Heart left ventricle (tissue), 16 donors: ENCODE data around the gene MOV10. TPM values are rescaled to one million over a fixed set of nuclear protein-coding genes. Genes with fewer than 3 reads are reported as not detected.
"Not testable (repeated sequence)": the region's sequence is repeated elsewhere in the genome, so short reads cannot be mapped to it uniquely, and the experiment has no call there.

Experiments
- ATAC-seq, 4 donors: fragments of 200-7000 bp; cut with Tn5 transposase; one replicate each; pipeline ENCODE4 v1.9.1; 2020 to 2022; ENCODE audit warnings: moderate library complexity in 4 of 4, mild to moderate bottlenecking in 3 of 4, moderate number of reproducible peaks in 1 of 4
- DNase-seq, 5 donors: peaks; one replicate each; pipeline ENCODE4 v3.0.0-alpha.2; 2020
- H3K27ac ChIP-seq, 12 donors: fragments of 200-600 bp; sonication (generic) in 4 of 12; one replicate each; pipeline versions ENCODE4 v1.5.0 to v1.8.0; 2016 to 2022; ENCODE audit warnings: mild to moderate bottlenecking in 2 of 12
- H3K27me3 ChIP-seq, 9 donors: fragments of 200-600 bp; sonication (generic) in 2 of 9; one replicate each; pipeline versions ENCODE4 v1.5.1 to v1.8.0; 2016 to 2022; ENCODE audit warnings: mild to moderate bottlenecking in 3 of 9
- H3K36me3 ChIP-seq, 9 donors: fragments of 200-600 bp; sonication (generic) in 2 of 9; one replicate each; pipeline versions ENCODE4 v1.5.0 to v1.8.0; 2018 to 2022; ENCODE audit warnings: mild to moderate bottlenecking in 2 of 9
- H3K4me1 ChIP-seq, 12 donors: fragments of 200-600 bp; sonication (generic) in 4 of 12; one replicate each; pipeline versions ENCODE4 v1.5.0 to v1.8.0; 2016 to 2022; ENCODE audit warnings: mild to moderate bottlenecking in 3 of 12
- H3K4me3 ChIP-seq, 12 donors: fragments of 200-600 bp; sonication (generic) in 4 of 12; one replicate each; pipeline versions ENCODE4 v1.5.0 to v1.8.0; 2017 to 2022; ENCODE audit warnings: mild to moderate bottlenecking in 9 of 12, moderate library complexity in 4 of 12
- H3K9me3 ChIP-seq, 12 donors: fragments of 200-600 bp; sonication (generic) in 4 of 12; one replicate each; pipeline versions ENCODE4 v1.5.0 to v1.8.0; 2016 to 2022; ENCODE audit warnings: mild to moderate bottlenecking in 1 of 12
- POLR2A ChIP-seq, 2 donors: fragments of 450-650 bp; IDR thresholded peaks; one replicate each; pipeline ENCODE4 v1.6.1; 2017; ENCODE audit warnings: antibody characterized with exemption in 2 of 2, mild to moderate bottlenecking in 2 of 2, moderate library complexity in 2 of 2
- WGBS, 4 donors: extraction: QIAGEN DNeasy Blood & Tissue Kit in 2 of 4; methylation state at CpG; one replicate each; pipeline versions ENCODE4 v1.1.5 to v1.1.7; 2013 to 2018; 5-methylcytosine and 5-hydroxymethylcytosine counted together
- intact Hi-C, 10 donors: fragments of 100-400 bp; cut with DNase I; formaldehyde crosslinking; loops; one replicate each; pipeline versions ENCODE4 v1.11.1 to v1.14.2; 2022
- polyA plus RNA-seq, 2 donors: library from polyadenylated mRNA; stranded (reverse); fragments of 200-250 nt; gene quantifications; one replicate each; pipeline ENCODE4 v1.2.3, GENCODE V29; 2013
- total RNA-seq, 9 donors: library from RNA; depleted of rRNA in 2 of 9; stranded (reverse); fragments of >200 nt in 2 of 9; fragmentation: NEBNext Ultra II Directional in 3 of 9; extraction: Animal tissue kit (Norgen Biotek cat#: 25700) in 3 of 9; gene quantifications; one replicate each; pipeline versions ENCODE4 v1.1.0 to v1.2.4, GENCODE V29; 2016 to 2023
- TF ChIP-seq, protein P1 (sequence below), 12 donors: fragments of 200-600 bp; sonication (generic) in 4 of 12; IDR thresholded peaks; one replicate each; pipeline versions ENCODE4 v1.5.0 to v1.8.0; 2018 to 2022; ENCODE audit warnings: antibody characterized with exemption in 12 of 12, mild to moderate bottlenecking in 5 of 12
- donor health status: ischemic (EF 13 %, LVEDD 7.1; RV severe dilation, severe dysfunction).
- donor health status: healthy with polysubstance abuse.
- donor health status: DM: no; HTN: yes; CAD: no.
- donor health status: DM: no; HTN: no; CAD: no.
- donor health status: ischemic (EF 25% LVEDD 6.9; RV normal size, moderate dysfunction).
- donor health status: ischemic (EF 25% LVEDD 5.7; RV mildly dilated, moderate dysfunction).
- donor health status: healthy.
- donor health status: DM: yes; HTN: yes; CAD: no.
- donor health status: ischemic (EF 35%, LVEDD 5.7; RV mildly dilated, moderate dysfunction).
- donor health status: nonischemic (EF 11% LVEDD 7.7; RV severe dilation, severe dysfunction).
- donor health status: DM: yes; HTN: yes; CAD: no.
- donor health status: PGD.
- donor health status: ischemic (EF 29% LVEDD 5.4; RV normal size, mild dysfunction).
- donor health status: nonischemic (EF 23%, LVEDD 6.1; RV moderate dilation, normal function).

The MOV10 gene
- total and polyA plus RNA-seq, 11 donors, result 7.5 to 43.6 (median 13.3) TPM

DNA sequence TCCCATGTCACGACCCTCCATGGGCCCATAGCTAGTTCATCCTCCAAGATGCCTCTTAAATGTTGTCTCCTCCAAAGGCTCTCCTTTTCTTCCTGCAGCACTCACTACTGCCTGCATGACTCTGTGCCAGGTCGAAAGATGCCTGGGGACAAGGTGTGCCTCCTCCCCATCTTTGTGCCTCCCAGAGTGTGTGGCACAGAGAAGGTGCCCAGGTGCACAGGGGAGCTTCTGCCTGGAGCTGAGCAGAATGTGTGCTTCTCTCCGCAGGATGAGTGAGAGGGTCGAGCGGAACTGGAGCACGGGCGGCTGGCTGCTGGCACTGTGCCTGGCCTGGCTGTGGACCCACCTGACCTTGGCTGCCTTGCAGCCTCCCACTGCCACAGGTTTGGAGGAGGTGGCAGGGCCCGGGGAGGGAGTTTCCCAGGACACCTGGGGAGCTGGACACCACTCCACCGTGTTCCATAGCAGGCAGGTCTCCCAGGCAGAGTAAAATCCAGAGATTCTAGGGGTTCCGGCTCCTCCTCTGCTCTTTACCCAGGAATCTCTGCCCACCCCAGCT, 47.6 kb downstream of the MOV10 start:
- Histone ChIP-seq H3K4me3 (peak overlapping the region in 1 of 12 donors; percentile 34), H3K4me1 (peaks cover 0 to 21% (median 10%) of the 10 kb centered on the region in 12 donors), H3K27me3 (peaks cover 0 to 12% (median 0%) of the 10 kb centered on the region in 9 donors), H3K9me3 (no peaks in the 10 kb centered on the region), H3K36me3 (no peaks in the 10 kb centered on the region), H3K27ac (no peak overlapping the region)
- TF ChIP-seq, protein P1, sequence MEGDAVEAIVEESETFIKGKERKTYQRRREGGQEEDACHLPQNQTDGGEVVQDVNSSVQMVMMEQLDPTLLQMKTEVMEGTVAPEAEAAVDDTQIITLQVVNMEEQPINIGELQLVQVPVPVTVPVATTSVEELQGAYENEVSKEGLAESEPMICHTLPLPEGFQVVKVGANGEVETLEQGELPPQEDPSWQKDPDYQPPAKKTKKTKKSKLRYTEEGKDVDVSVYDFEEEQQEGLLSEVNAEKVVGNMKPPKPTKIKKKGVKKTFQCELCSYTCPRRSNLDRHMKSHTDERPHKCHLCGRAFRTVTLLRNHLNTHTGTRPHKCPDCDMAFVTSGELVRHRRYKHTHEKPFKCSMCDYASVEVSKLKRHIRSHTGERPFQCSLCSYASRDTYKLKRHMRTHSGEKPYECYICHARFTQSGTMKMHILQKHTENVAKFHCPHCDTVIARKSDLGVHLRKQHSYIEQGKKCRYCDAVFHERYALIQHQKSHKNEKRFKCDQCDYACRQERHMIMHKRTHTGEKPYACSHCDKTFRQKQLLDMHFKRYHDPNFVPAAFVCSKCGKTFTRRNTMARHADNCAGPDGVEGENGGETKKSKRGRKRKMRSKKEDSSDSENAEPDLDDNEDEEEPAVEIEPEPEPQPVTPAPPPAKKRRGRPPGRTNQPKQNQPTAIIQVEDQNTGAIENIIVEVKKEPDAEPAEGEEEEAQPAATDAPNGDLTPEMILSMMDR (IDR thresholded peaks at IDR 0.05), result no peak
- no peak for TF ChIP-seq POLR2A (IDR thresholded peaks at IDR 0.05)
- DNase-seq, result no peak
- ATAC-seq, result no peak
- intact Hi-C loops, result loop anchor here in 1 of 10 donors (10.0 kb wide), 1 partner anchor 143 kb away; no protein-coding TSS in a partner anchor
- WGBS, 4 donors, result 50 to 62% (median 53%) methylated on average over 9 to 10 of the region's 10 CpGs

DNA sequence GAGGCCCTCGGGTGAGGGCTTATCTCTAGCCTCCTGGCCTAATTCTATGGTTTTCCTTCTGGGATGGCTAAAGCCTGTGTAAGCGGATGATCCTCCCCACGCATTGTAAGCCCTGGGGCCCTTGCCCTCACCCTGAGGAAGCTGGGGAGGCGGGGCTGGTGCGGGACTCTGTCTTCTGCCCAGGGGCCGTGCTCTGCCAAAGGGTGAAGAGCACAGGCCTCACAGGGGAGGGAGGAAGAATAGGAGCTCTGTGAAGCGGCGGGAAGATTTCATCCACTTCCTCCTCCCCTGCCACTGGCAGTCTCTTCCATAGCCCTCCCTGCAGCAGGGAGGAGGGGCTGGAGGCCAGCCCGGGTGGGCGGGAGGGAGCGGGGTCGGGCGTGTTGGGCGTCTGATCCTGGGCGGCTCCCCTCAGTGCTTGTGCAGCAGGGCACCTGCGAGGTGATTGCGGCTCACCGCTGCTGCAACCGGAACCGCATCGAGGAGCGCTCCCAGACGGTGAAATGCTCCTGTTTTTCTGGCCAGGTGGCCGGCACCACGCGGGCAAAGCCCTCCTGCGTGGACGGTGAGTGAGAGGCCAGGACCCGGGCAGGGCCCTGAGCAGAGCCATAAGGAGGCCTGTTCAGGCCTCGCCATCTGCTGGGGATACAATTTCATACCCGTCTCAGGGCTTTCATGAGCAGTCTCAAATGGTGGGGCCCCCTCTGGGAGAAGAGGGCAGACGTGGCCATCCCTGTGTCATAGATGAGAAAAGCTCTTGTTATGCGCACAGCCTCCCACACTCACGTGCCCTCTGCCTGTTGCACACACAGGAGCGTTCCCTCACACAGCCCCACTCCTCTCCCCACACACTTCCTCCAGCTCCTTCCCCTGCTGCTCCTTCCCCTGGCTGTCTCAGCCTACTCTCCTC, 48.4 kb downstream of the MOV10 start:
- peaks cover 0 to 12% (median 0%) of the 10 kb centered on the region in 9 donors for H3K27me3 ChIP-seq
- 26 to 36% (median 33%) methylated on average over 15 to 35 of the region's 35 CpGs for WGBS, 4 donors
- H3K9me3 ChIP-seq, result no peaks in the 10 kb centered on the region
- no peak for TF ChIP-seq POLR2A (IDR thresholded peaks at IDR 0.05)
- TF ChIP-seq, protein P1 (IDR thresholded peaks at IDR 0.05), result no peak
- H3K4me1 ChIP-seq, result peaks cover 0 to 21% (median 10%) of the 10 kb centered on the region in 12 donors
- ATAC-seq (peak in 3 of 4 donors; percentile 19 to 44 (median 31)), DNase-seq (no peak)
- intact Hi-C loops, result loop anchor here in 1 of 10 donors (10.0 kb wide), 1 partner anchor 142 kb away; no protein-coding TSS in a partner anchor
- H3K4me3 ChIP-seq, result peak overlapping the region in 10 of 12 donors; percentile 12 to 42 (median 28)
- H3K36me3 ChIP-seq, result no peaks in the 10 kb centered on the region
- H3K27ac ChIP-seq, result no peak overlapping the region

DNA sequence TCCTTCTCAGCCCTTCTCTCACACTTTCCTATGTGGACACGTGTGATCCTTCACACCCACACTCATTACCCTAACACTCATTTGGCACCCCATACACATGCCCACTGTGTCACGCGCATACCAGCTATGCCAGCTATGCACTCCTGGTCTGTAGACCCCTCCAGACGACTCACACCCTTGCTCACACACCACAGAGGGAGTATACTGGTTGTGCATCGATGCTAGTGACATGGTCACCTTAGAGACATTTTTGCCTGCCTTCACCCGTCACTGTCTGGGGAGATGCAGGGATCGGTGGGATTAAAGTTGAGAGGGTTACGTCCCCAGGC, 49.0 kb downstream of the MOV10 start:
- Histone ChIP-seq H3K4me3 (no peak overlapping the region), H3K36me3 (no peaks in the 10 kb centered on the region), H3K4me1 (peaks cover 0 to 17% (median 9%) of the 10 kb centered on the region in 12 donors), H3K9me3 (no peaks in the 10 kb centered on the region), H3K27me3 (peaks cover 0 to 12% (median 0%) of the 10 kb centered on the region in 9 donors), H3K27ac (no peak overlapping the region)
- WGBS, 4 donors, result 77 to 91% (median 80%) methylated on average over 8 of the region's 8 CpGs
- TF ChIP-seq, protein P1 (IDR thresholded peaks at IDR 0.05), result no peak
- no peak for TF ChIP-seq POLR2A (IDR thresholded peaks at IDR 0.05)
- no peak for ATAC-seq
- intact Hi-C loops, result loop anchor here in 1 of 10 donors (10.0 kb wide), 1 partner anchor 141 kb away; no protein-coding TSS in a partner anchor
- DNase-seq, result no peak

DNA sequence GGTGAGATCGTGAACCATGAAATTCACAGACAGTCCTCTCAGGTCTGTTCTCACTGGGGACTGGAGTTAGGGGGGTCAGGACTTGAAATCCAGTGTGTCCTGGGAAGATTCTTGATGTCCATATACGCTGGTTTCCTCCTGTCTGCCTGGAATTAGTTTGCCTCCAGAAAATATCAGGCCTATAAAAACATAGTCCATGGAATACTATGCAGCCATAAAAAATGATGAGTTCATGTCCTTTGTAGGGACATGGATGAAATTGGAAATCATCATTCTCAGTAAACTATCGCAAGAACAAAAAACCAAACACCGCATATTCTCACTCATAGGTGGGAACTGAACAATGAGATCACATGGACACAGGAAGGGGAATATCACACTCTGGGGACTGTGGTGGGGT, 49.8 kb downstream of the MOV10 start:
- not testable (repeated sequence) for H3K9me3 ChIP-seq, H3K36me3 ChIP-seq, H3K27ac ChIP-seq, H3K4me3 ChIP-seq, ATAC-seq, H3K27me3 ChIP-seq, DNase-seq
- 94 to 100% (median 98%) methylated on average over 2 to 4 of the region's 4 CpGs for WGBS, 4 donors
- intact Hi-C loops, result loop anchor here in 1 of 10 donors (10.0 kb wide), 1 partner anchor 141 kb away; no protein-coding TSS in a partner anchor
- peaks cover 0 to 11% (median 7%) of the 10 kb centered on the region in 12 donors for H3K4me1 ChIP-seq
